H9 (cell line): Measurements from ENCODE around the gene MIS12. TPM values are rescaled to one million over a fixed set of nuclear protein-coding genes. Genes with fewer than 3 reads are reported as not detected.

Source experiments
- DNase-seq: peaks from one replicate; pipeline ENCODE4 v3.0.0-alpha.2; 2017
- H2AFZ ChIP-seq: one replicate; pipeline ENCODE4 v1.6.1; 2013; ENCODE audit warnings: mild to moderate bottlenecking, low read length, control low read depth, moderate library complexity
- H2AK5ac ChIP-seq: 2 replicates; pipeline ENCODE4 v1.6.1; 2013; ENCODE audit warnings: low read length, control low read depth, mixed read lengths; ENCODE audit not compliant: insufficient read length
- H2BK120ac ChIP-seq: one replicate; pipeline ENCODE4 v1.6.1; 2013; ENCODE audit warnings: low read depth, mild to moderate bottlenecking, low read length, control low read depth, inconsistent platforms; ENCODE audit not compliant: poor library complexity, severe bottlenecking
- H2BK12ac ChIP-seq: 2 replicates; pipeline ENCODE4 v1.6.1; 2013; ENCODE audit warnings: low read length, control low read depth, mixed read lengths, low read depth; ENCODE audit not compliant: insufficient read length
- H2BK15ac ChIP-seq: 2 replicates; pipeline ENCODE4 v1.6.1; 2013; ENCODE audit warnings: low read depth, low read length, control low read depth
- H2BK20ac ChIP-seq: one replicate; pipeline ENCODE4 v1.6.1; 2013; ENCODE audit warnings: low read depth, mild to moderate bottlenecking, low read length, control low read depth, inconsistent platforms; ENCODE audit not compliant: poor library complexity, severe bottlenecking
- H2BK5ac ChIP-seq: 2 replicates; pipeline ENCODE4 v1.6.1; 2013; ENCODE audit warnings: low read length, control low read depth, mixed read lengths; ENCODE audit not compliant: insufficient read length
- H3K14ac ChIP-seq: 2 replicates; pipeline ENCODE4 v1.6.1; 2013; ENCODE audit warnings: low read length, control low read depth; ENCODE audit not compliant: insufficient read depth
- H3K18ac ChIP-seq: 2 replicates; pipeline ENCODE4 v1.6.1; 2013; ENCODE audit warnings: low read depth, mild to moderate bottlenecking, mixed read lengths, low read length, control low read depth; ENCODE audit not compliant: insufficient read length
- H3K23ac ChIP-seq: 2 replicates; pipeline ENCODE4 v1.6.1; 2013; ENCODE audit warnings: low read length, control low read depth, mixed read lengths, low read depth; ENCODE audit not compliant: insufficient read length
- H3K23me2 ChIP-seq: 2 replicates; pipeline ENCODE4 v1.6.1; 2013; ENCODE audit warnings: low read depth, mild to moderate bottlenecking, mixed read lengths, low read length, control low read depth; ENCODE audit not compliant: insufficient read length, poor library complexity, severe bottlenecking
- H3K27ac ChIP-seq: 2 replicates; pipeline ENCODE4 v1.5.1; 2013; ENCODE audit warnings: low read length, control low read depth, mixed read lengths, low read depth; ENCODE audit not compliant: insufficient read length
- H3K27me3 ChIP-seq: 2 replicates; pipeline ENCODE4 v1.6.1; 2013; ENCODE audit warnings: low read length, control low read depth, inconsistent platforms; ENCODE audit not compliant: insufficient read depth
- H3K4ac ChIP-seq: 2 replicates; pipeline ENCODE4 v1.6.1; 2013; ENCODE audit warnings: low read depth, mild to moderate bottlenecking, control low read depth, inconsistent platforms, low read length, moderate library complexity
- H3K4me1 ChIP-seq: 2 replicates; pipeline ENCODE4 v1.6.1; 2013; ENCODE audit warnings: low read length, control low read depth, inconsistent platforms; ENCODE audit not compliant: insufficient read depth
- H3K4me2 ChIP-seq: 2 replicates; pipeline ENCODE4 v1.6.1; 2013; ENCODE audit warnings: low read length, control low read depth, mixed read lengths; ENCODE audit not compliant: insufficient read length, insufficient read depth
- H3K56ac ChIP-seq: 2 replicates; pipeline ENCODE4 v1.6.1; 2013; ENCODE audit warnings: low read depth, mild to moderate bottlenecking, mixed read lengths, low read length, control low read depth; ENCODE audit not compliant: insufficient read length
- H3K79me1 ChIP-seq: 2 replicates; pipeline ENCODE4 v1.6.1; 2013; ENCODE audit warnings: low read depth, mild to moderate bottlenecking, moderate library complexity, low read length, control low read depth, inconsistent platforms; ENCODE audit not compliant: insufficient read depth, poor library complexity, severe bottlenecking
- H3K79me2 ChIP-seq: 2 replicates; pipeline ENCODE4 v1.6.1; 2013; ENCODE audit warnings: low read length, control low read depth, inconsistent platforms; ENCODE audit not compliant: insufficient read depth
- H3K9ac ChIP-seq: 2 replicates; pipeline ENCODE4 v1.6.1; 2013; ENCODE audit warnings: low read length, control low read depth, mixed read lengths; ENCODE audit not compliant: insufficient read length; ENCODE audit errors: extremely low read depth
- H3K9me3 ChIP-seq: one replicate; pipeline ENCODE4 v1.6.1; 2013; ENCODE audit warnings: low read depth, low read length, inconsistent platforms; ENCODE audit not compliant: control insufficient read depth
- H3T11ph ChIP-seq: one replicate; pipeline ENCODE4 v1.6.1; 2013; ENCODE audit warnings: mild to moderate bottlenecking, low read length, control low read depth, inconsistent platforms
- H4K20me1 ChIP-seq: one replicate; pipeline ENCODE4 v1.6.1; 2013; ENCODE audit not compliant: control insufficient read depth, insufficient read length, insufficient read depth
- H4K5ac ChIP-seq: 2 replicates; pipeline ENCODE4 v1.6.1; 2013; ENCODE audit warnings: low read depth, mild to moderate bottlenecking, mixed read lengths, low read length, control low read depth; ENCODE audit not compliant: insufficient read length
- H4K8ac ChIP-seq: replicated peaks from 2 replicates; pipeline ENCODE4 v1.6.1; 2013; ENCODE audit warnings: low read length, control low read depth, mixed read lengths, low read depth; ENCODE audit not compliant: insufficient read length
- H4K91ac ChIP-seq: 2 replicates; pipeline ENCODE4 v1.6.1; 2013; ENCODE audit warnings: low read depth, mild to moderate bottlenecking, moderate library complexity, mixed read lengths, low read length, control low read depth; ENCODE audit not compliant: insufficient read length
- H3K27ac Mint-ChIP-seq, 3 experiments: 2 replicates in 2 of 3; 3 replicates in 1 of 3; pipeline ENCODE4 v1.8.0; 2020 to 2021; ENCODE audit warnings: mixed read lengths in 3 of 3, mild to moderate bottlenecking in 1 of 3, moderate library complexity in 1 of 3
- H3K27me3 Mint-ChIP-seq: 2 replicates; pipeline ENCODE4 v1.8.0; 2021; ENCODE audit warnings: low read depth, mild to moderate bottlenecking, moderate library complexity, mixed read lengths
- H3K36me3 Mint-ChIP-seq, 3 experiments: 2 replicates in 2 of 3; 3 replicates in 1 of 3; pipeline ENCODE4 v1.8.0; 2020 to 2021; ENCODE audit warnings: low read depth in 3 of 3, mixed read lengths in 3 of 3; ENCODE audit not compliant: insufficient read depth in 1 of 3
- H3K4me1 Mint-ChIP-seq, 2 experiments: 2 replicates each; pipeline ENCODE4 v1.8.0; 2020; ENCODE audit warnings: mixed read lengths in 2 of 2
- H3K4me3 Mint-ChIP-seq, 2 experiments: 2 replicates in 1 of 2; 3 replicates in 1 of 2; pipeline ENCODE4 v1.8.0; 2020 to 2021; ENCODE audit warnings: mild to moderate bottlenecking in 2 of 2, mixed read lengths in 2 of 2, moderate library complexity in 1 of 2
- H3K9me3 Mint-ChIP-seq, 2 experiments: 2 replicates in 1 of 2; 3 replicates in 1 of 2; pipeline ENCODE4 v1.8.0; 2020; ENCODE audit warnings: mild to moderate bottlenecking in 2 of 2, mixed read lengths in 2 of 2, moderate library complexity in 1 of 2
- WGBS: extraction: QIAGEN DNeasy Blood & Tissue Kit; methylation state at CpG from one replicate; pipeline ENCODE4 v1.1.7; 2013; ENCODE audit warnings: missing lambda C conversion rate, low lambda C conversion rate, mixed read lengths; ENCODE audit not compliant: insufficient read length; ENCODE audit errors: extremely low coverage; 5-methylcytosine and 5-hydroxymethylcytosine counted together
- total RNA-seq: library from RNA; stranded (reverse); gene quantifications from 2 replicates; pipeline ENCODE4 v1.2.1, GENCODE V29; 2021
- TF ChIP-seq, protein P1 (sequence below): fragments of 200-600 bp; sonication (generic); conservative IDR thresholded peaks from 3 replicates; pipeline ENCODE4 v1.8.0; 2021; ENCODE audit warnings: antibody characterized with exemption, mild to moderate bottlenecking

Gene MIS12
- total RNA-seq, 1 experiment from 2014 or later = 30.7 TPM

DNA sequence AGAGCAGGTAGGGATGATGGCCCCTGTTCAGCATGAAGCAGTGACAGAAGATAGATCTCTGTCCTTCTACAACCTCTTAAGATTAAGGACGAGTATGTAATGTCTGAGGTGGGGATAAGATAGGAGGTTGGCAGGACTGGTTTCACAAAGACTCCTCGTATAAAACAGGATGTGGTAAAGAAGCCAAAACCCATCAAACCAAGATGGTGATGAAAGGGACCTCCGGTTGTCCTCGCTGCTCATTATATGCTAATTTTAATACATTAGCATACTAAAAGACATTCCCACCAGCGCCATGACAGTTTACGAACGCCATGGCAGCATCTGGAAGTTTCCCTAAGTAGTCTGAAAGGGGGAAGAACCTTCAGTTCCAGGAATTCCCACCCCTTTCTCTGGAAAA, 27.3 kb downstream of the MIS12 start:
- Mint-ChIP-seq H3K4me3 (no peak overlapping the region), H3K27me3 (peaks cover 20% of the 10 kb centered on the region)
- no peaks in the 10 kb centered on the region for H3K79me2 ChIP-seq

More for the DNA sequence above, 27.3 kb downstream of the MIS12 start:
- no peak for DNase-seq
- Histone ChIP-seq H2BK5ac (no peak overlapping the region), H3K56ac (no peak overlapping the region), H2BK20ac (no peak overlapping the region), H3K9me3 (no peaks in the 10 kb centered on the region), H3K18ac (no peak overlapping the region), H3K79me1 (no peaks in the 10 kb centered on the region), H3K27me3 (no peaks in the 10 kb centered on the region), H2BK120ac (no peak overlapping the region), H4K8ac (no peak overlapping the region), H2BK15ac (no peak overlapping the region), H3T11ph (no peak overlapping the region), H2AFZ (no peak overlapping the region), H4K5ac (no peak overlapping the region), H2AK5ac (no peak overlapping the region), H3K4ac (no peak overlapping the region), H2BK12ac (no peak overlapping the region), H3K4me1 (no peaks in the 10 kb centered on the region), H4K91ac (no peak overlapping the region), H3K4me2 (no peak overlapping the region), H4K20me1 (no peaks in the 10 kb centered on the region), H3K23ac (no peak overlapping the region), H3K14ac (no peak overlapping the region), H3K27ac (no peak overlapping the region), H3K9ac (no peak overlapping the region), H3K23me2 (no peaks in the 10 kb centered on the region)
- H3K27ac Mint-ChIP-seq = no peak overlapping the region
- H3K9me3 Mint-ChIP-seq = no peaks in the 10 kb centered on the region
- WGBS = no CpG with 5 or more reads among the region's 7 CpGs
- TF ChIP-seq, protein P1, sequence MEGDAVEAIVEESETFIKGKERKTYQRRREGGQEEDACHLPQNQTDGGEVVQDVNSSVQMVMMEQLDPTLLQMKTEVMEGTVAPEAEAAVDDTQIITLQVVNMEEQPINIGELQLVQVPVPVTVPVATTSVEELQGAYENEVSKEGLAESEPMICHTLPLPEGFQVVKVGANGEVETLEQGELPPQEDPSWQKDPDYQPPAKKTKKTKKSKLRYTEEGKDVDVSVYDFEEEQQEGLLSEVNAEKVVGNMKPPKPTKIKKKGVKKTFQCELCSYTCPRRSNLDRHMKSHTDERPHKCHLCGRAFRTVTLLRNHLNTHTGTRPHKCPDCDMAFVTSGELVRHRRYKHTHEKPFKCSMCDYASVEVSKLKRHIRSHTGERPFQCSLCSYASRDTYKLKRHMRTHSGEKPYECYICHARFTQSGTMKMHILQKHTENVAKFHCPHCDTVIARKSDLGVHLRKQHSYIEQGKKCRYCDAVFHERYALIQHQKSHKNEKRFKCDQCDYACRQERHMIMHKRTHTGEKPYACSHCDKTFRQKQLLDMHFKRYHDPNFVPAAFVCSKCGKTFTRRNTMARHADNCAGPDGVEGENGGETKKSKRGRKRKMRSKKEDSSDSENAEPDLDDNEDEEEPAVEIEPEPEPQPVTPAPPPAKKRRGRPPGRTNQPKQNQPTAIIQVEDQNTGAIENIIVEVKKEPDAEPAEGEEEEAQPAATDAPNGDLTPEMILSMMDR = no peak
- H3K36me3 Mint-ChIP-seq = no peaks in the 10 kb centered on the region
- H3K4me1 Mint-ChIP-seq = peaks cover 8% of the 10 kb centered on the region in 2 experiments
